ENCODE data around the gene GMDS. TPM values are rescaled to one million over a fixed set of nuclear protein-coding genes. Genes with fewer than 3 reads are reported as not detected.

GMDS gene
- polyA plus RNA-seq, 1 donor (not counting 4 experiments of a cell fraction or from before 2014, with no cell fraction given), result 22.1 TPM

DNA sequence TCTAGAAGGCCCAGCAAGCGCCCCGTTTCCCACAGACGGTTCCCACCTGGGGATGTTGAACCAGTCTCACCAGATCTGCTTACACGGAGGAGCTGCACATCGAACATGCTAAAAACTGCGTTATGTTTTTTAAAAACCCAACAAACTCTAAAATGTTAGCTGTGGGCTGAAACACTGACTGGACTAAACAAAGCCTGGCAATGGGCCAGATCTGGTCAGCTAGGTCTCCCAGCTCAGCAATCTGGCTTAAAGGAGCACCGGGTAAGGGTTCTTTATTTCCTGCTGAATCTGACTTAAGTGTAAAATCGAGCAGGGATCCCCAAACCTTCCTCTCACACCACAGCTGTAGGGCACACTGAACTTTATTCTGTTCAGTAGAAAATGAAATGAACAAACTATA, 478.8 kb downstream of the GMDS start:
- Histone ChIP-seq H3K36me3 (ENCODE audit: control insufficient read depth in 2 of 2, extremely low read depth in 1 of 2, insufficient read depth in 2 of 2, low read length in 2 of 2) (no peaks in the 10 kb centered on the region), H3K4me1 (ENCODE audit: control insufficient read depth, extremely low read depth, insufficient read depth, low read length) (peaks cover 26% of the 10 kb centered on the region), H3K27ac (ENCODE audit: control insufficient read depth, insufficient read depth, low read length) (no peak overlapping the region), H3K27me3 (ENCODE audit: control insufficient read depth, extremely low read depth, insufficient read depth, low read length) (no peaks in the 10 kb centered on the region), H3K9ac (ENCODE audit: control insufficient read depth, extremely low read depth, insufficient read depth, low read length) (no peak overlapping the region), H3K79me2 (ENCODE audit: control insufficient read depth, insufficient read depth, low read length) (no peaks in the 10 kb centered on the region), H3K9me1 (ENCODE audit: control insufficient read depth, extremely low read depth, insufficient read depth, low read length) (no peaks in the 10 kb centered on the region), H3K4me2 (ENCODE audit: control insufficient read depth, extremely low read depth, insufficient read depth, low read depth, low read length) (no peak overlapping the region), H3K9me3 (ENCODE audit: control insufficient read depth, low read depth, low read length) (no peaks in the 10 kb centered on the region), H3K4me3 (ENCODE audit: control insufficient read depth in 2 of 3, extremely low read depth in 1 of 3, insufficient read depth in 2 of 3, low read depth in 1 of 3, low read length in 3 of 3) (no peak overlapping the region), H4K20me1 (ENCODE audit: control insufficient read depth, extremely low read depth, insufficient read depth, low read length) (no peaks in the 10 kb centered on the region), H2AFZ (ENCODE audit: control insufficient read depth, low read length) (no peak overlapping the region)
- dilution Hi-C loops (cut with MboI; ENCODE audit: extremely low pct_ligation_motif_present, low sequenced_read_pairs), result no loop called here
- TF ChIP-seq, protein P1, sequence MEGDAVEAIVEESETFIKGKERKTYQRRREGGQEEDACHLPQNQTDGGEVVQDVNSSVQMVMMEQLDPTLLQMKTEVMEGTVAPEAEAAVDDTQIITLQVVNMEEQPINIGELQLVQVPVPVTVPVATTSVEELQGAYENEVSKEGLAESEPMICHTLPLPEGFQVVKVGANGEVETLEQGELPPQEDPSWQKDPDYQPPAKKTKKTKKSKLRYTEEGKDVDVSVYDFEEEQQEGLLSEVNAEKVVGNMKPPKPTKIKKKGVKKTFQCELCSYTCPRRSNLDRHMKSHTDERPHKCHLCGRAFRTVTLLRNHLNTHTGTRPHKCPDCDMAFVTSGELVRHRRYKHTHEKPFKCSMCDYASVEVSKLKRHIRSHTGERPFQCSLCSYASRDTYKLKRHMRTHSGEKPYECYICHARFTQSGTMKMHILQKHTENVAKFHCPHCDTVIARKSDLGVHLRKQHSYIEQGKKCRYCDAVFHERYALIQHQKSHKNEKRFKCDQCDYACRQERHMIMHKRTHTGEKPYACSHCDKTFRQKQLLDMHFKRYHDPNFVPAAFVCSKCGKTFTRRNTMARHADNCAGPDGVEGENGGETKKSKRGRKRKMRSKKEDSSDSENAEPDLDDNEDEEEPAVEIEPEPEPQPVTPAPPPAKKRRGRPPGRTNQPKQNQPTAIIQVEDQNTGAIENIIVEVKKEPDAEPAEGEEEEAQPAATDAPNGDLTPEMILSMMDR (optimal IDR thresholded peaks at IDR 0.05 in 1 of 3, IDR thresholded peaks at IDR 0.05 in 1 of 3, conservative IDR thresholded peaks at IDR 0.05 in 1 of 3; ENCODE audit: extremely low read depth in 1 of 3, insufficient read depth in 2 of 3, low read length in 3 of 3), result no peak
- no peak for TF ChIP-seq EZH2 (IDR thresholded peaks at IDR 0.05; ENCODE audit: low read length)
- no peak for DNase-seq (ENCODE audit: low read depth, low spot score)
- FAIRE-seq, result no peak

DNA sequence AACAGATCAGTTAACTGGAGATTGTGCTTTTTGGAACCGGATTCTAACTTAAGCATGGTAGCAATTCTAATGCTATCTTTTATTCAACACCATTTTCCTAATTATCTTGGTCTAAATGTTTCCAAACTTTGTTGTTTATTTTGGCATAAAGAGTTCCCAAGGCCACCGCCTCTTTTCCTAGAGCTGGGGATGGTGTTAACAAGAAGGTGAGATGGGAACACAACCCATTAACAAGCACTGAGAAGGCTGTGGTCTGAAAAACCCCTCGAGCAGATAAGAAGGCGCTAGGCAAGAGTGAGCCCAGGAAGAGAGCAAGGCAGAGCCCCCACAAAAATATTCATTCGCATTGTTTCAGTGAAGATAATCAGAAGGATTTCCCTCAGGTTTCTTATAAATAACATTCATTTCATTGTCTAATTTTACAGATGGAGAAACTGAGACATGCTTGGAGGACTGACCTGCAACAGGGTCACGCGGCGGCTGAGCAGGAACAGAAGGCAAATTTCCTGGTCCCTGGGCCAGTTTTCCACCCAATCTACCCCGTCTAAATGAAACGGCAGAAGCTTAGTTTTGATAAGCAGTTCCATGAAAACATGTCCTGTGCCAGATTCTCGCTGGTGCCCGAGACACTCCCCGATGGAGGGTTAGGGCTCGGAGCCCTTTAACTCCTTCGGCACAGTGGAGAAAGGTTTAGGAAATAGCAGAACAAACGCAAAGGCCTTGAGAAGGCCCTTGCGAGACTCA, 480.1 kb downstream of the GMDS start:
- no peak for DNase-seq (ENCODE audit: low read depth, low spot score)
- Histone ChIP-seq H3K9me3 (ENCODE audit: control insufficient read depth, low read depth, low read length) (no peaks in the 10 kb centered on the region), H3K4me1 (ENCODE audit: control insufficient read depth, extremely low read depth, insufficient read depth, low read length) (peaks cover 13% of the 10 kb centered on the region), H3K4me2 (ENCODE audit: control insufficient read depth, extremely low read depth, insufficient read depth, low read depth, low read length) (no peak overlapping the region), H3K9me1 (ENCODE audit: control insufficient read depth, extremely low read depth, insufficient read depth, low read length) (no peaks in the 10 kb centered on the region), H3K9ac (ENCODE audit: control insufficient read depth, extremely low read depth, insufficient read depth, low read length) (no peak overlapping the region), H3K79me2 (ENCODE audit: control insufficient read depth, insufficient read depth, low read length) (no peaks in the 10 kb centered on the region), H2AFZ (ENCODE audit: control insufficient read depth, low read length) (no peak overlapping the region), H3K36me3 (ENCODE audit: control insufficient read depth in 2 of 2, extremely low read depth in 1 of 2, insufficient read depth in 2 of 2, low read length in 2 of 2) (no peaks in the 10 kb centered on the region), H3K4me3 (ENCODE audit: control insufficient read depth in 2 of 3, extremely low read depth in 1 of 3, insufficient read depth in 2 of 3, low read depth in 1 of 3, low read length in 3 of 3) (no peak overlapping the region), H3K27me3 (ENCODE audit: control insufficient read depth, extremely low read depth, insufficient read depth, low read length) (no peaks in the 10 kb centered on the region), H4K20me1 (ENCODE audit: control insufficient read depth, extremely low read depth, insufficient read depth, low read length) (no peaks in the 10 kb centered on the region), H3K27ac (ENCODE audit: control insufficient read depth, insufficient read depth, low read length) (no peak overlapping the region)
- FAIRE-seq, result no peak
- dilution Hi-C loops (cut with MboI; ENCODE audit: extremely low pct_ligation_motif_present, low sequenced_read_pairs), result no loop called here
- no peak for TF ChIP-seq EZH2 (IDR thresholded peaks at IDR 0.05; ENCODE audit: low read length)
- TF ChIP-seq, protein P1 (optimal IDR thresholded peaks at IDR 0.05 in 1 of 3, IDR thresholded peaks at IDR 0.05 in 1 of 3, conservative IDR thresholded peaks at IDR 0.05 in 1 of 3; ENCODE audit: extremely low read depth in 1 of 3, insufficient read depth in 2 of 3, low read length in 3 of 3), result no peak

Data from keratinocyte (primary cell).